Activated CD4-positive, CD25-positive, alpha-beta regulatory T cell treated with anti-CD3 and anti-CD28 coated beads, Interleukin-2, amount 50 U/mL, for 16 hours (primary cell): Measurements from ENCODE around the gene COL27A1.
"Not testable (repeated sequence)": the region's sequence is repeated elsewhere in the genome, so short reads cannot be mapped to it uniquely, and the experiment has no call there.

Experiments used
- DNase-seq: peaks from one replicate; pipeline ENCODE4 v3.0.0-alpha.2; 2020; ENCODE audit warnings: low read depth, low spot score

COL27A1 gene

GRCh38 chr9:114322160-114322818, 167.0 kb downstream of the COL27A1 start:
- not testable (repeated sequence) for DNase-seq

DNA sequence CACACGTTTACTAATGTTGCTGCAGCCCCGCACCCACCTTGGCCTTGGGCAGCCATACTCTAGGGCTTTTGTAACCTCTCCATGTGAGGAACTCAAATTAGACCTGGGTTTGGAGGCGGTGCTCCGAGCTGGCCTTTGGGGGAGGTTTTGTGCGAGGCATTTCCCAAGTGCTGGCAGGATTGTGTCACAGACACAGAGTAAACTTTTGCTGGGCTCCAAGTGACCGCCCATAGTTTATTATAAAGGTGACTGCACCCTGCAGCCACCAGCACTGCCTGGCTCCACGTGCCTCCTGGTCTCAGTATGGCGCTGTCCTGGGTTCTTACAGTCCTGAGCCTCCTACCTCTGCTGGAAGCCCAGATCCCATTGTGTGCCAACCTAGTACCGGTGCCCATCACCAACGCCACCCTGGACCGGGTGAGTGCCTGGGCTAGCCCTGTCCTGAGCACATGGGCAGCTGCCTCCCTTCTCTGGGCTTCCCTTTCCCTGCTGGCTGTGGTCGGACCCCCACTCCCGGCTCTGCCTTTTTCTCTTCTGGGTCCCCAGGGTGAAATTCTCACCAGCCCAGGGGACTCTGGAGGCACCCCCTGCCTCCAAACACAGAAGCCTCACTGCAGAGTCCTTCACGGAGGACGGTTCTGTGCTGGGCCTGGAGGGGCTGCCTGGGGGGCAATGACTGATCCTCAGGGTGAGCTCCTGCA, 167.6 kb downstream of the COL27A1 start, which contains the start of gene ORM1:
Gene ORM1, plus strand, starts transcription at position 268 of the 701 bp plus-strand sequence. Its CDS starts 36 bp downstream, at position 304.
- not testable (repeated sequence) for DNase-seq

DNA sequence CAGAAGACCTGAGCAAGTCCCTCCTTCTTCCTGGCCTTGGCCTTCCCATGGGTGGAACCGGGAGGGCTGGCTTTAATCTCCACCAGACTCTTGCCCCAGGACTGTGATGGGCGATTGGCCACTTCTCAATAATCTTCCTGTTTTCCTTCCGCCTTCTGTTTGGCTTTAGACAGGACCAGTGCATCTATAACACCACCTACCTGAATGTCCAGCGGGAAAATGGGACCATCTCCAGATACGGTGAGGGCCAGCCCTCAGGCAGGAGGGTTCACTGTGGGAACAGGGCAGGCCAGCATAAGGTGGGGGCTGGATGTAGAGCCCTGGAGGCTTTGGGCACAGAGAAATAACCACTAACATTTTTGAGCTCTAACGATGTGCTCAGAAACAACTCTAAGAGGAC, 168.5 kb downstream of the COL27A1 start:
- DNase-seq = not testable (repeated sequence)

DNA sequence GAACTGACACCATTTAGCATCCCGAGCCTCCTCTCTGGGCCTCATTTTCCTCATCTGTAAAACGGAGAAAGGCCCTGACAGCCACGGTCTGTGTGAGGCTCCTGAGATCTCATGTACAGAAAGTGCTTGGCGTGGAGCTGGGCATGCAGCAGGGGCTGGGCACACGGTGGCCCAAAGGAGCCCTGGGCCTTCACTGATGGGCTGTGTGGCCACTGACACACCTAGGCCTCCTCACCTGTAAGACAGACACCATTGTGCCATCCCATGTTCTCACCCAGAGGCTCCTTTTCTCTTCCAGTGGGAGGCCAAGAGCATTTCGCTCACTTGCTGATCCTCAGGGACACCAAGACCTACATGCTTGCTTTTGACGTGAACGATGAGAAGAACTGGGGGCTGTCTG, 169.2 kb downstream of the COL27A1 start:
- DNase-seq = no peak

GRCh38 chr9:114324965-114325364, 169.6 kb downstream of the COL27A1 start:
- DNase-seq = not testable (repeated sequence)

DNA sequence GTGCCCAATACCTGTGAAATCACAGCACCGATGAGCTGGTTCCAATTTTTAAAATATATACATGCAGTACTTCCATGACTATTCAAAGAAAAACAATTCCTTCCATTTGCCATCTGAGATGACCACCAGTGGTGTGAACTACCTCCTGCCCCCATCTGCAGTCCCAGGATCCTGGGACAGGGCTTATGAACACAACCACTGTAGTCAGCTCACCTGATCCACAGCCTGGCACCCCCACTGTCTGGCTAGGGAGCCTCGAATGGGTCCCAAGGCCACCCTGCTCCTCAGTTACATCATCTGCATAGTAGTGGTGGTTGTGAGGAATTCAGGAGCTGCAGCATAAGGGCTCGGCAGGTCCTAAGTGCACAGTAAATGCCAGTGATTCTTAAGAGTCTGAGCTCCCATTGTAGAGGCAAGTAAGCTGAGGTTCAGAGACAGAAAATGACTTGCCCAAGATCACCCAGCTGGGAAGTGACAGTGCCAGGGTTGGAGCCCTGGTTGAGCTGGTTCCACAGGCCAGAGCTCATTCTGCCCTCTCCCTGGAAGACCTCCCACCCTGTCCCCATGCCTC, 170.4 kb downstream of the COL27A1 start:
- not testable (repeated sequence) for DNase-seq

DNA sequence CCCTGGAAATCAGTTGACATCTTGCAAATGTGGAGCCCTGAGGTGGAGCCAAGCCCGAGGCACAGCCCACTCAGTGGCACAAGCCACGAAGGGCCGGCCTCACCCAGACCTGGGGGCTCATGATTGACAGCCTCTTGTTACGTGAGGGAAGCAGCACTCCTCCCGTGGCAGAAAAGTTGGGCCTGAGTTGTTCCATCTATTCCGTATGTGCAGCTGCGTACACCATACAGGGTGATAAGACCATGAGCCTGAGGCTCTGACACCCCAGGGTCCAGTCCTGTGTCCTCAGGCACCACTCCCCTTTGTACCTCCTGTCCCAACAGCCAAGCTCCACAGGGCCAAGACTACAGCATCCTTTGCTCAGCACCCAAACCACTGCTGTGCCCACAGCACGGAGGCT, 172.4 kb downstream of the COL27A1 start:
- DNase-seq = no peak

DNA sequence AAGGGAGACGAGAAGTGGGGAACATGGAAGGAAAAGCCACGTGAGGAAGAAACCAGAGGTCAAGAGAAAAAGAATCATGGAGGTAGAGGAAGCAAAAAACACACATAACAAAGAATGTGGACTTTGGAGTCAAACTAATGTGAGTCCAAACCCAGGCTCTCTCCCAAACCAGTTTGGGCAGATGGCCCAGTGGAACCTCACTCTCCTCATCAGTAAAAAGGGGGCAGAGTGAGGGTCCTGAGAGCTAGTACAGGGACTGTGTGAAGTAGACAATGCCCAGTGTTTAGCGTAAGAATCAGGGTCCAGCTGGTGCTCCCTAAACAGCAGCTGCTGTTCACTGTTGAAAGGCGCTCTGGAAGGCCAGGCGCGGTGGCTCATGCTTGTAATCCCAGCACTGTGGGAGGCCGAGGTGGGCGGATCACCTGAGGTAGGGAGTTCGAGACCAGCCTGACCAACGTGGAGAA, 173.1 kb downstream of the COL27A1 start:
- DNase-seq = not testable (repeated sequence)

- DNase-seq = not testable (repeated sequence)
These were observed 173.7 kb downstream of the COL27A1 start for GRCh38 chr9:114328937-114329624.

DNA sequence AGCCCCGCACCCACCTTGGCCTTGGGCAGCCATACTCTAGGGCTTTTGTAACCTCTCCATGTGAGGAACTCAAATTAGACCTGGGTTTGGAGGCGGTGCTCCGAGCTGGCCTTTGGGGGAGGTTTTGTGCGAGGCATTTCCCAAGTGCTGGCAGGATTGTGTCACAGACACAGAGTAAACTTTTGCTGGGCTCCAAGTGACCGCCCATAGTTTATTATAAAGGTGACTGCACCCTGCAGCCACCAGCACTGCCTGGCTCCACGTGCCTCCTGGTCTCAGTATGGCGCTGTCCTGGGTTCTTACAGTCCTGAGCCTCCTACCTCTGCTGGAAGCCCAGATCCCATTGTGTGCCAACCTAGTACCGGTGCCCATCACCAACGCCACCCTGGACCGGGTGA, 174.3 kb downstream of the COL27A1 start, which contains the start of gene ORM2:
Gene ORM2, plus strand, starts transcription at position 245 of the 398 bp plus-strand sequence. Its CDS starts 36 bp downstream, at position 281.
- DNase-seq = not testable (repeated sequence)

DNA sequence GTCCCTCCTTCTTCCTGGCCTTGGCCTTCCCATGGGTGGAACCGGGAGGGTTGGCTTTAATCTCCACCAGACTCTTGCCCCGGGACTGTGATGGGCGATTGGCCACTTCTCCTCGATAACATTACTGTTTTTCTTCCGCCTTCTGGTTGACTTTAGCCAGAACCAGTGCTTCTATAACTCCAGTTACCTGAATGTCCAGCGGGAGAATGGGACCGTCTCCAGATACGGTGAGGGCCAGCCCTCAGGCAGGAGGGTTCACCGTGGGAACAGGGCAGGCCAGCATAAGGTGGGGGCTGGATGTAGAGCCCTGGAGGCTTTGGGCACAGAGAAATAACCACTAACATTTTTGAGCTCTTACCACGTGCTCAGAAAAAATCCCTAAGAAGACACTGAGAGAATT, 175.3 kb downstream of the COL27A1 start:
- DNase-seq = no peak

GRCh38 chr9:114331229-114332195, 176.2 kb downstream of the COL27A1 start:
- not testable (repeated sequence) for DNase-seq

GRCh38 chr9:114332474-114333040, 177.2 kb downstream of the COL27A1 start:
- DNase-seq = not testable (repeated sequence)

DNA sequence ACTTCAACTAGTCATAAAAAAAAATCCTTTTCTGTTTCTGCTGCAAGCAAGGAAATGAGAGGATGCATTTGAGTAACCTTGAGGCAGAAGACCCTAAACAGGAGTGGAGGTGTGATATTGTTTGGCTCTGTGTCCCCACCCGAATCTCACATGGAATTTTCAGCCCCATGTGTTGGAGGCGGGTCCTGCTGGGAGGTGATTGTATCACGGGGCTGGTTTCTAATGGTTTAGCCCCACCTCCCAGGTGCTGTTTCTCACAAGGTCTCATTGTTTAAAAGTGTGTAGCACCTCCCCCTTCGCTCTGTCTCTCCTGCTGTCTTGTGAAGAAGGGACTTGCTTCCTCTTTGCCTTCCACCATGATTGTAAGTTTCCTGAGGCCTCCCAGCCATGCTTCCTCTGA, 178.4 kb downstream of the COL27A1 start:
- DNase-seq = not testable (repeated sequence)

DNA sequence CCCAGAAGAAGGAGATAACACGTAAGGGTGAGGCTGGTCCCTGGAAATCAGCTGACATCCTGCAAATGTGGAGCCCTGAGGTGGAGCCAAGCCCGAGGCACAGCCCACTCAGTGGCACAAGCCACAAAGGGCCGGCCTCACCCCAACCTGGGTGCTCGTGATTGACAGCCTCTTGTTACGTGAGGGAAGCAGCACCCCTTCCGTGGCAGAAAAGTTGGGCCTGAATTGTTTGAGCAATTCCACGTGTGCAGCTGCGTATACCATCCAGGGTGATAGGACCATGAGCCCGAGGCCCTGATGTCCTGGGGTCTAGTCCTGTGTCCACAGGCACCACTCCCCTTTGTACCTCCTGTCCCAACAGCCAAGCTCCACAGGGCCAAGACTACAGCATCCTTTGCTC, 179.2 kb downstream of the COL27A1 start:
- DNase-seq = no peak

DNA sequence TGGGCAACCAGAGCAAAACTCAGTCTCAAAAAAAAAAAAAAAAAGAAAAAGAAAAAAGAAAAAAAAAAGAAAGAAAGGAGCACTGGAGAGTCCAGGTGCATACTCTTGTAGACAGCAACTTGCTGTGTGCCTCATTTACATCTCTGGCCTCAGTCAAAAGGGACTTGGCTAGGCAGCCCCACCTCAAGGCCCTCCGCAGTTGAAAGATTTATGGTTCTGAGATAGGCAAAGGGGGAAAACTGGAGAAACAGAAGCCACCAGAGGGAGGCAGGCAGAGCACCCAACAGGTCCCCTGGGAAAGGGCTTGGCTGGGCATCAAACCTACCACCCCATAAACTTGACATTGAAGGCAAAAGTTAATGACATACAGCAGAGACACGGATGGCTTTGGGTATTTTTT, 180.4 kb downstream of the COL27A1 start:
- no peak for DNase-seq

- no peak for DNase-seq
These were observed 180.8 kb downstream of the COL27A1 start for GRCh38 chr9:114336157-114336556.

GRCh38 chr9:114336699-114337395, 181.5 kb downstream of the COL27A1 start:
- DNase-seq = no peak

DNA sequence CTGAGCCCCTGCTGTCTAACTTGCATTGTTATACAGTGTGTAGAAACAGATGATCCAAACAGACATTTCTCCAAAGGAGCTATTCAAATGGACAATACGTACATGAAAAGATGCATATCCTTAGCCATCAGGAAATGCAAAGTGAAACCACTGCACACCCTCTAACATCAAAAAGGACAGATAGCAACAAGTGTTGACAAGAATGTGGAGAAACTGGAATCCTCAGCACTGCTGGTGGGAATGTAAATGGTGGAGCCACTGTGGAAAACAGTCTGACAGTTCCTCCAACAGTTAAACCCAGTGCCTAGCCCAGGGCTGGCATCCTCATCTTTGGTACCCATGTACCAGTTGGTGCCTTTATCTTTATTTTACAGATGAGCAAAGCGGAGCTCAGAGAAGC, 182.8 kb downstream of the COL27A1 start:
- no peak for DNase-seq
